SW 1271 (cell line): Measurements from ENCODE around the gene CSRNP3.

Source experiments
- DNase-seq, 2 experiments: peaks; one replicate each; lab custom pipeline; 2025; lab: John Stamatoyannopoulos, UW

Gene CSRNP3

GRCh38 chr2:165471349-165471950, 2.0 kb downstream of the CSRNP3 start:
- no peak for DNase-seq

- DNase-seq, result no peak
Observed at GRCh38 chr2:165472922-165473321, 3.4 kb downstream of the CSRNP3 start.

- DNase-seq, result no peak
Observed at GRCh38 chr2:165474619-165475276, 5.2 kb downstream of the CSRNP3 start.

- DNase-seq, result no peak
Observed at GRCh38 chr2:165475277-165476004, 5.9 kb downstream of the CSRNP3 start.

- no peak for DNase-seq
Observed at GRCh38 chr2:165479856-165480255, 10.4 kb downstream of the CSRNP3 start.

- no peak for DNase-seq
Observed at GRCh38 chr2:165494573-165494972, 25.1 kb downstream of the CSRNP3 start.

- no peak for DNase-seq
Observed at GRCh38 chr2:165497659-165498317, 28.3 kb downstream of the CSRNP3 start.

- no peak for DNase-seq
Observed at GRCh38 chr2:165499131-165499530, 29.6 kb downstream of the CSRNP3 start.

GRCh38 chr2:165500001-165500400, 30.5 kb downstream of the CSRNP3 start:
- DNase-seq, result no peak

GRCh38 chr2:165500816-165501215, 31.3 kb downstream of the CSRNP3 start:
- DNase-seq, result no peak

- DNase-seq, result no peak
Observed at GRCh38 chr2:165505514-165505913, 36.0 kb downstream of the CSRNP3 start.

- DNase-seq, result no peak
Observed at GRCh38 chr2:165508927-165509326, 39.4 kb downstream of the CSRNP3 start.

- DNase-seq, result no peak
Observed at GRCh38 chr2:165513479-165513878, 44.0 kb downstream of the CSRNP3 start.

- DNase-seq, result no peak
Observed at GRCh38 chr2:165518611-165519010, 49.1 kb downstream of the CSRNP3 start.

GRCh38 chr2:165522719-165523118, 53.2 kb downstream of the CSRNP3 start:
- DNase-seq, result no peak

GRCh38 chr2:165524720-165525119, 55.2 kb downstream of the CSRNP3 start:
- no peak for DNase-seq

GRCh38 chr2:165528691-165529090, 59.2 kb downstream of the CSRNP3 start:
- DNase-seq, result no peak

GRCh38 chr2:165529130-165529529, 59.6 kb downstream of the CSRNP3 start:
- DNase-seq, result no peak

GRCh38 chr2:165533331-165533730, 63.8 kb downstream of the CSRNP3 start:
- no peak for DNase-seq

GRCh38 chr2:165535471-165535870, 66.0 kb downstream of the CSRNP3 start:
- DNase-seq, result no peak

GRCh38 chr2:165536851-165537499, 67.5 kb downstream of the CSRNP3 start:
- DNase-seq, result no peak

- DNase-seq, result no peak
Observed at GRCh38 chr2:165539985-165540384, 70.5 kb downstream of the CSRNP3 start.
